ENCODE results near the gene GALNT16.

GALNT16 gene

DNA sequence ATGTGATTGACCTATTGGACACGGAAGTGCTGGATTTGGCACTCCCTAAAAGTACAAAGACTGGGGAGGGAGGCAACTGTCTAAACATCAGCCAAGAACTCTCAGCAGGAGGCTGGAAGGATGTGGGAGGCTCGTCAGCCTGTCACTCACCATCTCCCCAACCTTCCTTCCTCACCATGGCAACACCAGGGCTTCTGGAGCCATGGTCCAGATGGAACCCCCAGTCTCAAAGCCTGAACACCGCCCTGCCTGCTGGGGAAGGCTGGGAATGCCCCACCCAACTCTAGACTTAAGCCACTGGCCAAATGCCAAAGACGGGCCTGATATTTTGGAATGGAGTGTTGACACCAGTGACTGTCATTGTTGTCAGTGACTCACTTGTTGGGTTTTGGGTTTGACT is 55.3 kb downstream of the GALNT16 start:
- no peak overlapping the region for H3K4me2 ChIP-seq (ENCODE audit: low read depth, low read length)
- H3K9me3 ChIP-seq (replicated peaks; ENCODE audit: insufficient read depth, low read length): no peaks in the 10 kb centered on the region
- no peak overlapping the region for H3K4me3 ChIP-seq (ENCODE audit: low read length)
- H3K4me1 ChIP-seq (ENCODE audit: low read length): no peaks in the 10 kb centered on the region
- no peaks in the 10 kb centered on the region for H3K9me2 ChIP-seq (replicated peaks; ENCODE audit: insufficient read depth, low read length)
- H3K9ac ChIP-seq (ENCODE audit: low read length): no peak overlapping the region
- no peak for DNase-seq
- no peak overlapping the region for H2AFZ ChIP-seq (ENCODE audit: low read length)
- H3K79me2 ChIP-seq (ENCODE audit: low read length): no peaks in the 10 kb centered on the region
- H4K20me1 ChIP-seq (ENCODE audit: insufficient read depth, low read length): no peaks in the 10 kb centered on the region
- H3K27ac ChIP-seq (ENCODE audit: low read length): no peak overlapping the region
- no peaks in the 10 kb centered on the region for H3K27me3 ChIP-seq (replicated peaks; ENCODE audit: insufficient read depth, low read length)
- no peaks in the 10 kb centered on the region for H3K36me3 ChIP-seq (replicated peaks; ENCODE audit: insufficient read depth, low read length)
- no peaks in the 10 kb centered on the region for H3F3A ChIP-seq (ENCODE audit: insufficient read depth, low read length)
- TF ChIP-seq EZH2phosphoT487 (IDR thresholded peaks at IDR 0.05; ENCODE audit: low read length) (no peak), EZH2 (optimal IDR thresholded peaks at IDR 0.05; ENCODE audit: low read depth, low read length) (no peak)
- TF ChIP-seq, protein P1, sequence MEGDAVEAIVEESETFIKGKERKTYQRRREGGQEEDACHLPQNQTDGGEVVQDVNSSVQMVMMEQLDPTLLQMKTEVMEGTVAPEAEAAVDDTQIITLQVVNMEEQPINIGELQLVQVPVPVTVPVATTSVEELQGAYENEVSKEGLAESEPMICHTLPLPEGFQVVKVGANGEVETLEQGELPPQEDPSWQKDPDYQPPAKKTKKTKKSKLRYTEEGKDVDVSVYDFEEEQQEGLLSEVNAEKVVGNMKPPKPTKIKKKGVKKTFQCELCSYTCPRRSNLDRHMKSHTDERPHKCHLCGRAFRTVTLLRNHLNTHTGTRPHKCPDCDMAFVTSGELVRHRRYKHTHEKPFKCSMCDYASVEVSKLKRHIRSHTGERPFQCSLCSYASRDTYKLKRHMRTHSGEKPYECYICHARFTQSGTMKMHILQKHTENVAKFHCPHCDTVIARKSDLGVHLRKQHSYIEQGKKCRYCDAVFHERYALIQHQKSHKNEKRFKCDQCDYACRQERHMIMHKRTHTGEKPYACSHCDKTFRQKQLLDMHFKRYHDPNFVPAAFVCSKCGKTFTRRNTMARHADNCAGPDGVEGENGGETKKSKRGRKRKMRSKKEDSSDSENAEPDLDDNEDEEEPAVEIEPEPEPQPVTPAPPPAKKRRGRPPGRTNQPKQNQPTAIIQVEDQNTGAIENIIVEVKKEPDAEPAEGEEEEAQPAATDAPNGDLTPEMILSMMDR (IDR thresholded peaks at IDR 0.05; ENCODE audit: low read length): no peak

DNA sequence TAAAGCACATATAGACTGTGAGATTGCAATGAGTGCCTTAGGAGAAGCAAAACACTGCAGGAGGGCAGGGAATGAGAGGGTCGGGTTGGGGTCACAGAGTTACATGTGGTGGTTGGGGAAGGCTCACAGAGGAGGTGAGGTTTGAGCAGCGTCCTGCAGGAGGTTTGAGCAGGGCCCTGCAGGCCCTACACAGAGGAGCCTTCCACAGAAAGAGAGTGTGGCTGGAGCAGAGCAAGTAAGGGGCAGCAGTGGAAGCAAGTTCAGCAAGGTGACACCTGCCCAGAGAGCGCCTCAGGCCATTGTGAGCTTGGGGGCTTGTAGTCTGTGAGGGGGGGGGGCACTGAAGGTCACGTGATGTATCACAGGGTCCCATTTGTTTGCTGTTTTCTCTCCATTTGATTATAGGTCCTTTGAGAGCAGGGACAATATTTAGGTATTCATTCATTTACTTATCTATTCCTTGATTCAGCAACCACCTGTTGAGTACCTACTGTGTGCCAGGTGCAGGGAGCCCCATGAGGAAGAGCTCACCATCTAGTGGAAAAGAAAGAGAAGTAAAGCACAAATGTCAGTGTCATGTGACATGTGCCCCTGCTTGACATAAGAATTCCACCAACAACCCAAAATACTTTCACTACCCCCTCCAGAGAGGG is 56.6 kb downstream of the GALNT16 start:
- TF ChIP-seq EZH2phosphoT487 (IDR thresholded peaks at IDR 0.05; ENCODE audit: low read length): no peak
- TF ChIP-seq, protein P1 (IDR thresholded peaks at IDR 0.05; ENCODE audit: low read length): no peak
- TF ChIP-seq EZH2 (optimal IDR thresholded peaks at IDR 0.05; ENCODE audit: low read depth, low read length): no peak
- Histone ChIP-seq H3K4me3 (ENCODE audit: low read length) (no peak overlapping the region), H3K27me3 (replicated peaks; ENCODE audit: insufficient read depth, low read length) (no peaks in the 10 kb centered on the region), H3K79me2 (ENCODE audit: low read length) (no peaks in the 10 kb centered on the region), H3K4me2 (ENCODE audit: low read depth, low read length) (no peak overlapping the region), H3K27ac (ENCODE audit: low read length) (no peak overlapping the region), H3K9me2 (replicated peaks; ENCODE audit: insufficient read depth, low read length) (no peaks in the 10 kb centered on the region), H3K9ac (ENCODE audit: low read length) (no peak overlapping the region), H3K9me3 (replicated peaks; ENCODE audit: insufficient read depth, low read length) (no peaks in the 10 kb centered on the region), H4K20me1 (ENCODE audit: insufficient read depth, low read length) (no peaks in the 10 kb centered on the region), H3F3A (ENCODE audit: insufficient read depth, low read length) (no peaks in the 10 kb centered on the region), H2AFZ (ENCODE audit: low read length) (no peak overlapping the region), H3K4me1 (ENCODE audit: low read length) (no peaks in the 10 kb centered on the region), H3K36me3 (replicated peaks; ENCODE audit: insufficient read depth, low read length) (no peaks in the 10 kb centered on the region)
- DNase-seq: no peak

DNA sequence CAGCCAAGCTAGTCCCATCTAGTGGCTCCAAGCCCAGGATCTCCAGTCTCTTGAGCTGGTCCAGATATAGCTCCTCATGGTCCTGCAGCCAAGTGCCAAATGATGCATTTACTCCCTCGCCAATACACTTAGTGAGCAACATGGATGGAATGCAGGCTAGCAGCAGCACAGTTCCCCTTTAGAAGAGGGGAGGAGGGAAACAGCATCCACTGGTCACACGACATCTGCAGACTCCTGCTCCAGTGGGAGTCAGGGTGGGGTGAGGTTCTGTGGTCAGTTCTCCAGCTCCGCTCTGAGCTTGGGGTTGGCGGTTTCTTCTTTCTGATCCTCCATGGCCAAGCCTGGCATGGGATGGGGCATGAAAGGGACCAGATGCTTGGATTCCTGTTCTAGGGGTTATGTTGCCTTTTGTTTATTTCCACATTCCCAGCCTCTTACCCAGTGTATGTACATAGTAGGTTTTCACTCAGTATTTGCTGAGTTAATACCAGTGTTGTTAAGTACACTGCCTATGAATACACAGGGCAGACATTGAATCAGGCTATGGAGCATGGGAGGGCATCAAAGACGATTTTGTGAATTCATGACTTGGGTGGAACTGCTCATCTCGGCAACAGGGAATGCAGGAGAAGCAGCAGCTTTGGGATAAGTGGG is 57.3 kb downstream of the GALNT16 start:
- Histone ChIP-seq H3K79me2 (ENCODE audit: low read length) (no peaks in the 10 kb centered on the region), H3K4me2 (ENCODE audit: low read depth, low read length) (no peak overlapping the region), H3K9me3 (replicated peaks; ENCODE audit: insufficient read depth, low read length) (no peaks in the 10 kb centered on the region), H3K9ac (ENCODE audit: low read length) (no peak overlapping the region), H3K4me1 (ENCODE audit: low read length) (no peaks in the 10 kb centered on the region), H3K4me3 (ENCODE audit: low read length) (no peak overlapping the region), H3K27ac (ENCODE audit: low read length) (no peak overlapping the region), H3K27me3 (replicated peaks; ENCODE audit: insufficient read depth, low read length) (no peaks in the 10 kb centered on the region), H2AFZ (ENCODE audit: low read length) (no peak overlapping the region), H3K9me2 (replicated peaks; ENCODE audit: insufficient read depth, low read length) (no peaks in the 10 kb centered on the region), H3K36me3 (replicated peaks; ENCODE audit: insufficient read depth, low read length) (no peaks in the 10 kb centered on the region), H3F3A (ENCODE audit: insufficient read depth, low read length) (no peaks in the 10 kb centered on the region), H4K20me1 (ENCODE audit: insufficient read depth, low read length) (no peaks in the 10 kb centered on the region)
- TF ChIP-seq EZH2 (optimal IDR thresholded peaks at IDR 0.05; ENCODE audit: low read depth, low read length) (no peak), EZH2phosphoT487 (IDR thresholded peaks at IDR 0.05; ENCODE audit: low read length) (no peak)
- TF ChIP-seq, protein P1 (IDR thresholded peaks at IDR 0.05; ENCODE audit: low read length): no peak
- no peak for DNase-seq

Data from MM.1S (cell line).